HL-60 (cell line): ENCODE data around the gene RTF2.

Experiments used
- DNase-seq, 2 experiments: peaks; one replicate each; pipeline ENCODE4 v3.0.0-alpha.2; 2010 to 2020; ENCODE audit warnings: low read depth in 1 of 2, low spot score in 1 of 2
- H3K27ac ChIP-seq: fragments of 250-450 bp; sonication (Bioruptor Pico); replicated peaks from 2 replicates; pipeline ENCODE4 v1.5.1; 2020; ENCODE audit warnings: mild to moderate bottlenecking, moderate library complexity
- H3K27me3 ChIP-seq: fragments of 250-450 bp; sonication (Bioruptor Pico); 2 replicates; pipeline ENCODE4 v1.5.1; 2021; ENCODE audit warnings: mild to moderate bottlenecking, moderate library complexity; ENCODE audit not compliant: insufficient read depth, poor library complexity, severe bottlenecking
- H3K4me3 ChIP-seq: replicated peaks from 2 replicates; pipeline ENCODE4 v1.5.1; 2011; ENCODE audit warnings: mild to moderate bottlenecking, control low read depth, low read length; ENCODE audit not compliant: insufficient read depth
- CTCF ChIP-seq: IDR thresholded peaks from one replicate; pipeline ENCODE4 v1.5.1; 2011; ENCODE audit warnings: low read length, control low read depth, inconsistent platforms; ENCODE audit not compliant: insufficient read depth
- GABPA ChIP-seq: IDR thresholded peaks from 2 replicates; pipeline ENCODE4 v1.6.1; 2012; ENCODE audit warnings: low read depth
- POLR2AphosphoS5 ChIP-seq: IDR thresholded peaks from 2 replicates; pipeline ENCODE4 v1.6.1; 2012; ENCODE audit warnings: low read depth
- REST ChIP-seq: IDR thresholded peaks from 2 replicates; pipeline ENCODE4 v1.6.1; 2012; ENCODE audit warnings: low read depth; ENCODE audit not compliant: insufficient replicate concordance
- SPI1 ChIP-seq: IDR thresholded peaks from 2 replicates; pipeline ENCODE4 v1.6.1; 2012; ENCODE audit warnings: low read depth, mild to moderate bottlenecking, borderline replicate concordance

The RTF2 gene

GRCh38 chr20:56443654-56444540, 24.5 kb upstream of the RTF2 start:
- Histone ChIP-seq H3K27ac (no peak overlapping the region), H3K27me3 (no peaks in the 10 kb centered on the region), H3K4me3 (no peak overlapping the region)
- no peak for DNase-seq
- no peak for TF ChIP-seq POLR2AphosphoS5
- no peak for TF ChIP-seq CTCF
- TF ChIP-seq GABPA: no peak
- no peak for TF ChIP-seq SPI1
- no peak for TF ChIP-seq REST

GRCh38 chr20:56445130-56445529, 23.3 kb upstream of the RTF2 start:
- Histone ChIP-seq H3K27ac (no peak overlapping the region), H3K4me3 (no peak overlapping the region), H3K27me3 (no peaks in the 10 kb centered on the region)
- no peak for TF ChIP-seq SPI1
- TF ChIP-seq POLR2AphosphoS5: no peak
- TF ChIP-seq GABPA: no peak
- no peak for TF ChIP-seq REST
- no peak for TF ChIP-seq CTCF
- DNase-seq: no peak

GRCh38 chr20:56445540-56445939, 22.9 kb upstream of the RTF2 start:
- no peak for DNase-seq
- Histone ChIP-seq H3K27me3 (no peaks in the 10 kb centered on the region), H3K4me3 (no peak overlapping the region), H3K27ac (no peak overlapping the region)
- TF ChIP-seq SPI1 (no peak), REST (no peak), GABPA (no peak), CTCF (no peak), POLR2AphosphoS5 (no peak)
